ENCODE data around the gene KIF26A.

GRCh38 chr14:104107611-104108569 lies 30.5 kb upstream of the KIF26A start:
- TF ChIP-seq, protein P1, sequence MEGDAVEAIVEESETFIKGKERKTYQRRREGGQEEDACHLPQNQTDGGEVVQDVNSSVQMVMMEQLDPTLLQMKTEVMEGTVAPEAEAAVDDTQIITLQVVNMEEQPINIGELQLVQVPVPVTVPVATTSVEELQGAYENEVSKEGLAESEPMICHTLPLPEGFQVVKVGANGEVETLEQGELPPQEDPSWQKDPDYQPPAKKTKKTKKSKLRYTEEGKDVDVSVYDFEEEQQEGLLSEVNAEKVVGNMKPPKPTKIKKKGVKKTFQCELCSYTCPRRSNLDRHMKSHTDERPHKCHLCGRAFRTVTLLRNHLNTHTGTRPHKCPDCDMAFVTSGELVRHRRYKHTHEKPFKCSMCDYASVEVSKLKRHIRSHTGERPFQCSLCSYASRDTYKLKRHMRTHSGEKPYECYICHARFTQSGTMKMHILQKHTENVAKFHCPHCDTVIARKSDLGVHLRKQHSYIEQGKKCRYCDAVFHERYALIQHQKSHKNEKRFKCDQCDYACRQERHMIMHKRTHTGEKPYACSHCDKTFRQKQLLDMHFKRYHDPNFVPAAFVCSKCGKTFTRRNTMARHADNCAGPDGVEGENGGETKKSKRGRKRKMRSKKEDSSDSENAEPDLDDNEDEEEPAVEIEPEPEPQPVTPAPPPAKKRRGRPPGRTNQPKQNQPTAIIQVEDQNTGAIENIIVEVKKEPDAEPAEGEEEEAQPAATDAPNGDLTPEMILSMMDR (tag by site-specific recombination; IDR thresholded peaks at IDR 0.05) = no peak
- TF ChIP-seq ZBTB8A (tag by site-specific recombination; IDR thresholded peaks at IDR 0.05) (no peak), GLIS1 (tag by site-specific recombination; IDR thresholded peaks at IDR 0.05) (no peak), TRIM28 (IDR thresholded peaks at IDR 0.05; ENCODE audit: borderline replicate concordance, low read length) (no peak), ZNF341 (tag by site-specific recombination; IDR thresholded peaks at IDR 0.05; ENCODE audit: low read depth) (no peak), REST (tag by site-specific recombination; IDR thresholded peaks at IDR 0.05) (no peak), KLF9 (tag by site-specific recombination; IDR thresholded peaks at IDR 0.05; ENCODE audit: low read depth) (no peak), HOXC10 (CRISPR knock-in tag; IDR thresholded peaks at IDR 0.05) (no peak), HOXA7 (CRISPR knock-in tag; IDR thresholded peaks at IDR 0.05; ENCODE audit: borderline replicate concordance) (no peak)

Measured in HEK293 (cell line).